Osteocyte (in vitro differentiated cells): ENCODE results near the gene KIAA1217. TPM values are rescaled to one million over a fixed set of nuclear protein-coding genes. Genes with fewer than 3 reads are reported as not detected.

ENCODE experiments used
- DNase-seq: peaks from one replicate; pipeline ENCODE4 v3.0.0; 2021; ENCODE audit warnings: mixed read lengths; ENCODE audit not compliant: unreplicated experiment; ENCODE audit errors: extremely low spot score
- H3K27ac Mint-ChIP-seq: one replicate; pipeline ENCODE4 v1.8.0; 2021; ENCODE audit warnings: mild to moderate bottlenecking, mixed read lengths; ENCODE audit not compliant: unreplicated experiment
- H3K27me3 Mint-ChIP-seq: one replicate; pipeline ENCODE4 v1.8.0; 2021; ENCODE audit warnings: mixed read lengths; ENCODE audit not compliant: unreplicated experiment
- H3K36me3 Mint-ChIP-seq: one replicate; pipeline ENCODE4 v1.8.0; 2021; ENCODE audit warnings: mixed read lengths; ENCODE audit not compliant: unreplicated experiment
- H3K4me1 Mint-ChIP-seq: one replicate; pipeline ENCODE4 v1.8.0; 2021; ENCODE audit warnings: mixed read lengths; ENCODE audit not compliant: unreplicated experiment
- H3K4me3 Mint-ChIP-seq: one replicate; pipeline ENCODE4 v1.8.0; 2021; ENCODE audit warnings: mild to moderate bottlenecking, moderate library complexity, mixed read lengths; ENCODE audit not compliant: unreplicated experiment
- H3K9me3 Mint-ChIP-seq: one replicate; pipeline ENCODE4 v1.8.0; 2021; ENCODE audit warnings: mixed read lengths; ENCODE audit not compliant: unreplicated experiment
- CTCF ChIP-seq: fragments of 200-600 bp; sonication (generic); IDR thresholded peaks from 2 replicates; pipeline ENCODE4 v1.5.0; 2021; ENCODE audit warnings: antibody characterized with exemption, mild to moderate bottlenecking, moderate library complexity
- total RNA-seq: library from RNA; stranded (reverse); gene quantifications from 2 replicates; pipeline ENCODE4 v1.2.1, GENCODE V29; 2021

The KIAA1217 gene
- total RNA-seq, 1 donor from 2014 or later = 2.8 TPM

GRCh38 chr10:24231200-24231599, 22.3 kb downstream of the KIAA1217 start:
- no peak overlapping the region for H3K27ac Mint-ChIP-seq
- H3K4me1 Mint-ChIP-seq = no peaks in the 10 kb centered on the region
- H3K4me3 Mint-ChIP-seq = no peak overlapping the region
- H3K27me3 Mint-ChIP-seq = no peaks in the 10 kb centered on the region
- no peak for TF ChIP-seq CTCF
- H3K36me3 Mint-ChIP-seq = no peaks in the 10 kb centered on the region
- no peak for DNase-seq
- no peaks in the 10 kb centered on the region for H3K9me3 Mint-ChIP-seq

- Mint-ChIP-seq H3K4me3 (no peak overlapping the region), H3K27ac (no peak overlapping the region), H3K9me3 (no peaks in the 10 kb centered on the region), H3K27me3 (peaks cover 4% of the 10 kb centered on the region), H3K36me3 (no peaks in the 10 kb centered on the region), H3K4me1 (no peaks in the 10 kb centered on the region)
- no peak for DNase-seq
- no peak for TF ChIP-seq CTCF
Measured at GRCh38 chr10:24234784-24235183, 25.8 kb downstream of the KIAA1217 start.

- Mint-ChIP-seq H3K27me3 (peaks cover 7% of the 10 kb centered on the region), H3K36me3 (no peaks in the 10 kb centered on the region), H3K4me3 (no peak overlapping the region), H3K9me3 (no peaks in the 10 kb centered on the region), H3K4me1 (no peaks in the 10 kb centered on the region), H3K27ac (no peak overlapping the region)
- no peak for DNase-seq
- no peak for TF ChIP-seq CTCF
Measured at GRCh38 chr10:24235471-24235870, 26.5 kb downstream of the KIAA1217 start.

- H3K4me3 Mint-ChIP-seq = no peak overlapping the region
- no peaks in the 10 kb centered on the region for H3K4me1 Mint-ChIP-seq
- no peaks in the 10 kb centered on the region for H3K36me3 Mint-ChIP-seq
- TF ChIP-seq CTCF = no peak
- H3K27ac Mint-ChIP-seq = no peak overlapping the region
- no peaks in the 10 kb centered on the region for H3K9me3 Mint-ChIP-seq
- peaks cover 7% of the 10 kb centered on the region for H3K27me3 Mint-ChIP-seq
- no peak for DNase-seq
Measured at GRCh38 chr10:24237801-24238395, 29.0 kb downstream of the KIAA1217 start.

- no peak for TF ChIP-seq CTCF
- no peak for DNase-seq
- Mint-ChIP-seq H3K4me3 (no peak overlapping the region), H3K27ac (no peak overlapping the region), H3K9me3 (no peaks in the 10 kb centered on the region), H3K36me3 (no peaks in the 10 kb centered on the region), H3K4me1 (no peaks in the 10 kb centered on the region), H3K27me3 (peaks cover 7% of the 10 kb centered on the region)
Measured at GRCh38 chr10:24238519-24239247, 29.7 kb downstream of the KIAA1217 start.
